Transverse colon (tissue), 4 donors: ENCODE measurements around the gene C5AR2. TPM values are rescaled to one million over a fixed set of nuclear protein-coding genes. Genes with fewer than 3 reads are reported as not detected.
"Not testable (repeated sequence)": the region's sequence is repeated elsewhere in the genome, so short reads cannot be mapped to it uniquely, and the experiment has no call there.

Experiments
- DNase-seq: peaks from one replicate; pipeline ENCODE4 v3.0.0-alpha.2; 2019
- H3K27ac ChIP-seq, 4 donors: fragments of 200-600 bp; sonication (generic); 2 replicates each; pipeline ENCODE4 v1.5.1; 2016 to 2018; ENCODE audit warnings: inconsistent platforms in 4 of 4
- H3K27me3 ChIP-seq: fragments of 200-600 bp; sonication (generic); 2 replicates; pipeline ENCODE4 v1.5.1; 2017; ENCODE audit warnings: inconsistent platforms
- H3K36me3 ChIP-seq, 4 donors: fragments of 200-600 bp; sonication (generic); 2 replicates each; pipeline ENCODE4 v1.5.1; 2017 to 2019; ENCODE audit warnings: inconsistent platforms in 4 of 4
- H3K4me1 ChIP-seq, 4 donors: fragments of 200-600 bp; sonication (generic); 2 replicates each; pipeline ENCODE4 v1.5.1; 2017 to 2020; ENCODE audit warnings: inconsistent platforms in 4 of 4
- H3K4me3 ChIP-seq, 4 donors: fragments of 200-600 bp; sonication (generic); 1 replicate in 1 of 4; 2 replicates in 3 of 4; pipeline versions ENCODE4 v1.5.1 to v1.6.1; 2017 to 2019; ENCODE audit warnings: inconsistent platforms in 4 of 4
- H3K9me3 ChIP-seq, 2 donors: fragments of 200-600 bp; sonication (generic); 2 replicates each; pipeline ENCODE4 v1.5.1; 2017 to 2019; ENCODE audit warnings: inconsistent platforms in 2 of 2
- EP300 ChIP-seq: sonication (generic); formaldehyde crosslinking; IDR thresholded peaks from one replicate; pipeline ENCODE4 v1.6.1; 2017; ENCODE audit warnings: antibody characterized with exemption, low read depth
- POLR2A ChIP-seq: fragments of 450-650 bp; IDR thresholded peaks from one replicate; pipeline ENCODE4 v1.6.1; 2016; ENCODE audit warnings: antibody characterized with exemption, mild to moderate bottlenecking, moderate library complexity
- POLR2AphosphoS5 ChIP-seq, 3 donors: sonication (generic); formaldehyde crosslinking; IDR thresholded peaks; one replicate each; pipeline ENCODE4 v1.6.1; 2016; ENCODE audit warnings: antibody characterized with exemption in 3 of 3
- WGBS, 2 donors: methylation state at CpG; one replicate each; pipeline ENCODE4 v1.1.5; 2018; ENCODE audit warnings: low coverage in 1 of 2; 5-methylcytosine and 5-hydroxymethylcytosine counted together
- in situ Hi-C, 4 donors: fragments of 200-750 bp; cut with MboI; loops; one replicate each; pipeline versions ENCODE4 v1.15.0 to v1.15.1; 2017; ENCODE audit warnings: low sequenced_read_pairs in 3 of 4, low pct_ligation_motif_present in 1 of 4, low pct_unique_long_range_greater_than_20kb in 1 of 4
- intact Hi-C: fragments of 100-400 bp; cut with DNase I; formaldehyde crosslinking; loops from one replicate; pipeline ENCODE4 v1.15.1; 2023; ENCODE audit warnings: low total_unique reads
- total RNA-seq, 4 donors: library from RNA; depleted of rRNA; stranded (reverse); fragments of >200 nt; gene quantifications; one replicate each; pipeline ENCODE4 v1.1.0, GENCODE V29; 2016
- TF ChIP-seq, protein P1 (sequence below), 5 experiments: fragments of 200-600 bp in 3 of 5; fragments of 450-650 bp in 2 of 5; sonication (generic) in 3 of 5; IDR thresholded peaks; 1 replicate in 2 of 5; 2 replicates in 3 of 5; pipeline ENCODE4 v1.5.1; 2016 to 2017; ENCODE audit warnings: antibody characterized with exemption in 5 of 5, inconsistent platforms in 3 of 5, mild to moderate bottlenecking in 2 of 5, moderate library complexity in 1 of 5

Gene C5AR2
- total RNA-seq, 4 donors from 2014 or later, result 0.64 to 4.9 (median 2.0) TPM; not detected in 1

DNA sequence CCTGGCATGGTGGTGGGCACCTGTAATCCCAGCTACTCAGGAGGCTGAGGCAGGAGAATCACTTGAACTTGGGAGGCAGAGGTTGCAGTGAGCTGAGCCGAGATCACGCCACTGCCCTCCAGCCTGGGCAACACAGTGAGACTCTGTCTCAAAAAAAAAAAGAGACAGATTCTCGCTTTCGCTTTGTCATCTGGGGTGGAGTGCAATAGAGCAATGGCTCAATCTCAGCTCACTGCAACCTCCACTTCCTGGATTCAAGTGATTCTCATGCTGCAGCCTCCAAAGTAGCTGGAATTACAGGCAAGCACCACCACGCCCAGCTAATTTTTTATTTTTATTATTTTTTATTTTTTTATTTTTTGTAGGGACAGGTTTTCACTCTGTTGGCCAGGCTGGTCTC lies 56.7 kb downstream of the C5AR2 start:
- in situ Hi-C loops (loop anchor here in 2 of 4 donors (10.0 to 25.0 kb wide), 2 partner anchors 94 to 101 kb away; no protein-coding TSS in a partner anchor), intact Hi-C loops (loop anchor here (10.0 kb wide), 1 partner anchor 74 kb away; no protein-coding TSS in a partner anchor)
- not testable (repeated sequence) for H3K9me3 ChIP-seq, H3K27me3 ChIP-seq, H3K4me3 ChIP-seq, H3K36me3 ChIP-seq, H3K4me1 ChIP-seq, DNase-seq
- peak overlapping the region in 1 of 4 donors; percentile 31 for H3K27ac ChIP-seq
- WGBS, 2 donors, result 74 to 80% methylated on average over 2 to 5 of the region's 5 CpGs

DNA sequence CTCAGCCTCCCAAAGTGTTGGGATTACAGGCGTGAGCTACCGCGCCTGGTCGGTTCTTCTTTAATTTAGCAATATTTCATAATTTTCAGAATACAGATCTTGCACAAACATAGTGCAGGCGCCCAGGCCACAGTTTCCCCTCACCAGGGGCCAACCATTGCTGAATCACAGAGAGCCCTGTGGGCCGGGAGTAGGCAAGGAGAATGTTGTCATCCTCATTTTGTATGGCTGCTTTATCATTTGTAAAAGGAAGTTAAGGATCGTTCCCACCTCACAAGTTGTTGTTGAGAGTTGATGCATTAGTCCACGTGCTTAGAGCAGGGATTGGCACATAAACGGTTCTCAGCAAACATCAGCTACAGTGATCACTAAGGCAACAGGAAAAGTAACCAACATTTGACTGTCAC lies 57.2 kb downstream of the C5AR2 start:
- WGBS, 2 donors, result 41 to 71% methylated on average over 3 to 9 of the region's 9 CpGs
- Histone ChIP-seq H3K9me3 (no peaks in the 10 kb centered on the region), H3K4me3 (no peak overlapping the region), H3K4me1 (no peaks in the 10 kb centered on the region), H3K27ac (peak overlapping the region in 1 of 4 donors; percentile 31), H3K36me3 (no peaks in the 10 kb centered on the region), H3K27me3 (peaks cover 4% of the 10 kb centered on the region)
- in situ Hi-C loops, result loop anchor here in 2 of 4 donors (10.0 to 25.0 kb wide), 2 partner anchors 94 to 102 kb away; no protein-coding TSS in a partner anchor
- TF ChIP-seq POLR2A, result no peak
- TF ChIP-seq POLR2AphosphoS5 (IDR thresholded peaks at IDR 0.05), result no peak
- TF ChIP-seq, protein P1, sequence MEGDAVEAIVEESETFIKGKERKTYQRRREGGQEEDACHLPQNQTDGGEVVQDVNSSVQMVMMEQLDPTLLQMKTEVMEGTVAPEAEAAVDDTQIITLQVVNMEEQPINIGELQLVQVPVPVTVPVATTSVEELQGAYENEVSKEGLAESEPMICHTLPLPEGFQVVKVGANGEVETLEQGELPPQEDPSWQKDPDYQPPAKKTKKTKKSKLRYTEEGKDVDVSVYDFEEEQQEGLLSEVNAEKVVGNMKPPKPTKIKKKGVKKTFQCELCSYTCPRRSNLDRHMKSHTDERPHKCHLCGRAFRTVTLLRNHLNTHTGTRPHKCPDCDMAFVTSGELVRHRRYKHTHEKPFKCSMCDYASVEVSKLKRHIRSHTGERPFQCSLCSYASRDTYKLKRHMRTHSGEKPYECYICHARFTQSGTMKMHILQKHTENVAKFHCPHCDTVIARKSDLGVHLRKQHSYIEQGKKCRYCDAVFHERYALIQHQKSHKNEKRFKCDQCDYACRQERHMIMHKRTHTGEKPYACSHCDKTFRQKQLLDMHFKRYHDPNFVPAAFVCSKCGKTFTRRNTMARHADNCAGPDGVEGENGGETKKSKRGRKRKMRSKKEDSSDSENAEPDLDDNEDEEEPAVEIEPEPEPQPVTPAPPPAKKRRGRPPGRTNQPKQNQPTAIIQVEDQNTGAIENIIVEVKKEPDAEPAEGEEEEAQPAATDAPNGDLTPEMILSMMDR (IDR thresholded peaks at IDR 0.05), result no peak
- no peak for TF ChIP-seq EP300
- intact Hi-C loops, result loop anchor here (10.0 kb wide), 1 partner anchor 74 kb away; no protein-coding TSS in a partner anchor
- peak; percentile 14 for DNase-seq

DNA sequence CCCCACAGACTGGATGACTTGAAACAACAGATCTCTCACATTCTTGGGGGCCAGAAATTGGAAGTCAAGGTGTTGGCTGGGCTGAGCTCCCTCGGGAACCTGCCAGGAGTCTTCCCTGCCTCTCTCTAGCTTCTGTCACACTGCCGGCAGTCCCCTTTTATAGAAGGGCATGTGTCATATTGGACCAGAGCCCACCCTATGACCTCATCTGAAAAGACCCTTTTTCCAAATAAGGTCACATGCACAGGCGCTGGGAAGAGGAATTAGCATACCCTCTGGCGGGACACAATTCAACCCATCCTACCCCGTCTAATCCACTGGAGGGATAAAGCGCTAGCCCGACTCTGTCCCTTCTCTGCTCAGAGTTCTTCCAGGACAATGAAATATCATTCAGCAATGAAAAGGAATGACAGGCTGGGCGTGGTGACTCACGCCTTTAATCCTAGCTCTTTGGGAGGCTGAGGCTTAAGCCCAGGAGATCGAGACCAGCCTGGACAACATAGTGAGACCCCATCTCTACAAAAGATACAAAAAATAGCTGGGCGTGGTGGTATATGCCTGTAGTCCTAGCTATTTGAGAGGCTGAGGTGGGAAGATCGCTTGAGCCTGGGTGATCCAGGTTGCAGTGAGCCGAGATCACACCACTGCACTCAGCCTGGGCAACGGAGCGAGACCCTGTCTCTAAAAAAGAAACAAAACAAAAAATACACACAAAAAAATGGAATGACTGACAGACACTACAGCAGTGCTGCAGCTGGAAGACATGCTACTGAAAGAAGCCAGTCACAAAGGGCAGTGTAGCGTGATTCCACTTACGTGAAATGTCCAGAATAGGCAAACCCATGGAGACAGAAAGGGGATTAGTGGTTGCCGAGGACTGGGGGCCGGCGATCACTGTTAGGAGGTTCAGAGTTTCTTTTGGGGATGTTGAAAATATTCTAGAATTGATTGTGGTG lies 58.8 kb downstream of the C5AR2 start:
- no peak for DNase-seq
- H3K27ac ChIP-seq, result no peak overlapping the region
- 72 to 75% methylated on average over 10 to 20 of the region's 20 CpGs for WGBS, 2 donors
- H3K4me1 ChIP-seq, result no peaks in the 10 kb centered on the region
- no peaks in the 10 kb centered on the region for H3K27me3 ChIP-seq
- TF ChIP-seq, protein P1 (IDR thresholded peaks at IDR 0.05), result no peak
- no peak for TF ChIP-seq POLR2A
- no peak for TF ChIP-seq POLR2AphosphoS5 (IDR thresholded peaks at IDR 0.05)
- no peak for TF ChIP-seq EP300
- in situ Hi-C loops (loop anchor here in 1 of 4 donors (25.0 kb wide), 1 partner anchor 104 kb away; no protein-coding TSS in a partner anchor), intact Hi-C loops (no loop called here)
- no peaks in the 10 kb centered on the region for H3K36me3 ChIP-seq
- no peaks in the 10 kb centered on the region for H3K9me3 ChIP-seq
- no peak overlapping the region for H3K4me3 ChIP-seq

DNA sequence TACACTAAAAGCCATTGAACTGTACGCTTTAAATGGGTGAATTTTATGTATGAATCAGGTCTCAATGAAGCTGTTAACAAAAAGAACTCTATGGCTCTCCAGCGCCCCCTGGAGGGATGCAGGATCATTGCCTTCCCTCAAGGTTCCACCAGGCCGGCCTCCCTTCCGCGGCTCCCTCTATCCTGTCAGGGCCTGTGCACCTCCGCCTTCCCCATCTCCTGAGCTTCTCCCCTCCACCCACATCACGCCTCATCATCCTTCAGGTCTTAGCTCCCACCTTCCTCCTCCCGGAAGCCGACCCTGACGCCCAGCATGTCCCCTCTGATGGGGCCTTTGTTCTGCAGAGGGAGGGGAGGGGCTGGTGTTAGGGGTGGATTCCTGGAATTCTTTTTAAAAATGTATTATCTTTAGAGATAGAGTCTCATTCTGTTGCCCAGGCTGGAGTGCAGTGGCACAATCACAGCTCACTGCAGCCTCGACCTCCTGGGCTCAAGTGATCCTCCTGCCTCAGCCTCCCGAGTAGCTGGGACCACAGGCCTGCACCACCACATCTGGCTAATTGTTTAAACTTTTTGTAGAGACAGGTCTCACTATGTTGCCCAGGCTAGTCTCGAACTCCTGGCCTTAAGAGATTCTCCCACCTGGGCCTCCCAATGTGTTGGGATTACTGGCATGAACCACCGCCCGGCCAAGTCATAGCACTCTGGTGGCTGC lies 59.7 kb downstream of the C5AR2 start:
- intact Hi-C loops (no loop called here), in situ Hi-C loops (loop anchor here in 1 of 4 donors (25.0 kb wide), 1 partner anchor 104 kb away; no protein-coding TSS in a partner anchor)
- TF ChIP-seq EP300, result no peak
- TF ChIP-seq, protein P1 (IDR thresholded peaks at IDR 0.05), result peak; percentile 77 to 95 (median 83)
- Histone ChIP-seq H3K9me3 (no peaks in the 10 kb centered on the region), H3K4me3 (no peak overlapping the region), H3K4me1 (no peaks in the 10 kb centered on the region), H3K36me3 (no peaks in the 10 kb centered on the region), H3K27me3 (no peaks in the 10 kb centered on the region), H3K27ac (no peak overlapping the region)
- 35 to 36% methylated on average over 5 to 15 of the region's 15 CpGs for WGBS, 2 donors
- DNase-seq, result peak; percentile 76

Other genes with a start within 250 kb of the C5AR2 start
- 10 to 100 TPM; 25.4 to 32.2 (median 28.0) TPM for gene ZC3H4, start 218.4 kb upstream of the C5AR2 start, total RNA-seq
- gene SAE1, start 201.3 kb upstream of the C5AR2 start, total RNA-seq, result 10 to 100 TPM; 27.3 to 85.4 (median 51.8) TPM
- gene BBC3, start 101.0 kb upstream of the C5AR2 start, total RNA-seq, result 10 to 100 TPM; 10.9 to 31.0 (median 14.4) TPM
- gene CCDC9, start 75.7 kb upstream of the C5AR2 start, total RNA-seq, result 10 to 100 TPM; 20.9 to 27.5 (median 22.4) TPM
- gene INAFM1, start 57.3 kb upstream of the C5AR2 start, total RNA-seq, result 10 to 100 TPM in 2 of 4 donors, 1 to 10 TPM in 2; 7.2 to 17.2 (median 9.6) TPM
- 1 to 10 TPM in 3 of 4 donors, under 1 TPM in 1; 0.60 to 9.0 (median 5.3) TPM for gene C5AR1, start 22.3 kb upstream of the C5AR2 start, total RNA-seq
- 10 to 100 TPM; 12.4 to 30.3 (median 21.3) TPM for gene DHX34, start 17.1 kb downstream of the C5AR2 start, total RNA-seq
- 10 to 100 TPM in 1 of 4 donors, 1 to 10 TPM in 2, not detected in 1; 2.3 to 56.5 (median 7.1) TPM for gene MEIS3, start 87.4 kb downstream of the C5AR2 start, total RNA-seq
- gene SLC8A2, start 139.7 kb downstream of the C5AR2 start, total RNA-seq, result 10 to 100 TPM in 2 of 4 donors, 1 to 10 TPM in 1, under 1 TPM in 1; 0.82 to 36.4 (median 9.6) TPM
- gene KPTN, start 152.0 kb downstream of the C5AR2 start, total RNA-seq, result 1 to 10 TPM in 3 of 4 donors, not detected in 1; 2.2 to 5.7 (median 3.3) TPM
- gene NAPA, start 182.9 kb downstream of the C5AR2 start, total RNA-seq, result 100 to 1,000 TPM in 3 of 4 donors, 10 to 100 TPM in 1; 94.8 to 138 (median 114) TPM
- under 1 TPM in 1 of 4 donors, not detected in 3; 0.16 TPM for gene ZNF541, start 241.0 kb downstream of the C5AR2 start, total RNA-seq